GM06990 (cell line): ENCODE results near the gene BLTP3B.

Experiments
- DNase-seq: peaks from one replicate; pipeline ENCODE4 v3.0.0-alpha.2; 2011; ENCODE audit not compliant: insufficient read length; ENCODE audit errors: extremely low read depth
- H3K27me3 ChIP-seq: replicated peaks from 2 replicates; pipeline ENCODE4 v1.6.0; 2011; ENCODE audit warnings: low read length; ENCODE audit not compliant: control insufficient read depth, insufficient read depth
- H3K36me3 ChIP-seq: 2 replicates; pipeline ENCODE4 v1.5.1; 2011; ENCODE audit warnings: low read length; ENCODE audit not compliant: control insufficient read depth, insufficient read depth
- H3K4me3 ChIP-seq: replicated peaks from 2 replicates; pipeline ENCODE4 v1.5.1; 2011; ENCODE audit warnings: low read depth, mild to moderate bottlenecking, control low read depth, low read length
- CTCF ChIP-seq: IDR thresholded peaks from 2 replicates; pipeline ENCODE4 v1.5.1; 2011; ENCODE audit warnings: low read length, control low read depth, mild to moderate bottlenecking, inconsistent platforms; ENCODE audit not compliant: insufficient read depth, poor library complexity, severe bottlenecking

Gene BLTP3B

GRCh38 chr12:100173111-100173510 lies 30.4 kb upstream of the BLTP3B start:
- H3K27me3 ChIP-seq, result no peaks in the 10 kb centered on the region
- peaks cover 1% of the 10 kb centered on the region; the same call in 1 of the 2 replicates for H3K36me3 ChIP-seq
- no peak overlapping the region for H3K4me3 ChIP-seq
- no peak for TF ChIP-seq CTCF
- no peak for DNase-seq

DNA sequence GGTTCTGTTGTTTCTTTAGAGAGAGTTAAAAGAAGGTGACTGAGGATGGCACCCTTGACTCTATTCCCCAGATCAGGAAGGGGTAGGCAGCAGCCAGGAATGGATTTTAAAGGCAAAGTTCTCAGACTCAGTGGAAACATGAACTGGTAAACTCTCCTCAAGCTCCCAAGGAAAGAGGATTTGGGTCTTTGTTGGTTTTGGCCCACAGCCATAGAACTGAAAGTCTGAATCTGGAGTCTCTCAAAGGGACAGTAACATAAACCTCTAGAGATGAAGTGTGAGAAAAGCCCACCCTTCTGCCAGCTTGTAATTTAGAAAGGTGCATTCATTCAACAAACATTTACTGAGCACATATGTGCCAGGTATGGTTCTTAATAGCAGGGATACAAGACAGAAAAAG lies 28.6 kb upstream of the BLTP3B start:
- no peak for TF ChIP-seq CTCF
- peaks cover 1% of the 10 kb centered on the region; the same call in 1 of the 2 replicates for H3K36me3 ChIP-seq
- no peak overlapping the region for H3K4me3 ChIP-seq
- H3K27me3 ChIP-seq, result no peaks in the 10 kb centered on the region
- DNase-seq, result no peak

- TF ChIP-seq CTCF, result no peak
- Histone ChIP-seq H3K36me3 (peaks cover 1% of the 10 kb centered on the region), H3K4me3 (no peak overlapping the region), H3K27me3 (no peaks in the 10 kb centered on the region)
- DNase-seq, result no peak
Observed at GRCh38 chr12:100170313-100170858, 27.7 kb upstream of the BLTP3B start.

DNA sequence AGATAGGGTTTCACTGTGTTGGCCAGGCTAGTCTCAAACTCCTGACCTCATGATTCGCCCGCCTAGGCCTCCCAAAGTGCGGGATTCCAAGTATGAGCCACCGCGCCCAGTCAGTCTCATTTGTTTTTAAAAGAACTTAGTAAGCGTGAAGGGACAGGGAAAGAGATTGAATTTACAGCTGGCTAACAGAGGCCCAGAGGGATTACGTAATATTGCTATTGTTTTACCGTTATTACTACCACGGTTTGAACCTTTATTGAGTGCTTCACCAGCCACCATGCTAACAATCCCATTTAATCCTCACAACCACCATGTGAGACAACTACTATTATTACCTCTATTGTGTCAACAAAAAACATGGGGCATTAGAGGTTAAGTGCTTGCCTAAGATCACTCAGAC lies 26.7 kb upstream of the BLTP3B start:
- no peak for TF ChIP-seq CTCF
- Histone ChIP-seq H3K4me3 (no peak overlapping the region), H3K36me3 (peaks cover 1% of the 10 kb centered on the region), H3K27me3 (no peaks in the 10 kb centered on the region)
- DNase-seq, result no peak

DNA sequence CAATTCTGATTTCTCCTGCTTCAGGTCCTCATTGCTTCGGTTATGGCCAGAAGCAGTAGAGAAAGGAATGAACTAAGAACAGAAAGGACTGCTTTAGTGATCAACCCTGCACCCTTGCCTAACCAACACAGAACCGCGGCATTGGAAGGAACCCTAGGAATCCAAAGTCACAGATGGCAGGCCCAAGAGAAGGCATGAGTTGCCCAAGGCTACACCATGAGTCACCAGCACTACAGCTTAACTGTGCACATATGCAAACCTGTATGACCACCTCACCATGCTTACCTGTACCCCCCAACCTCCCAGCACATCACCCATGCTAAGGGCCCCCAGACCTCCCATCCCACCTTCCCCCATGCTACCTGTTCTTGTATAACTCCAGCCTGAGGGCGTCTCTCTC lies 25.9 kb upstream of the BLTP3B start:
- H3K36me3 ChIP-seq, result peaks cover 1% of the 10 kb centered on the region
- DNase-seq, result no peak
- no peak overlapping the region for H3K4me3 ChIP-seq
- TF ChIP-seq CTCF, result no peak
- H3K27me3 ChIP-seq, result no peaks in the 10 kb centered on the region

GRCh38 chr12:100166232-100166631 lies 23.6 kb upstream of the BLTP3B start:
- no peak for TF ChIP-seq CTCF
- H3K27me3 ChIP-seq, result no peaks in the 10 kb centered on the region
- no peak overlapping the region for H3K4me3 ChIP-seq
- peaks cover 1% of the 10 kb centered on the region for H3K36me3 ChIP-seq
- no peak for DNase-seq
